SH-SY5Y (cell line): ENCODE data around the gene LCA5.

Experiments
- GATA2 ChIP-seq: IDR thresholded peaks from 2 replicates; pipeline ENCODE4 v1.6.1; 2011; ENCODE audit warnings: mild to moderate bottlenecking, low read depth, low read length
- GATA3 ChIP-seq: IDR thresholded peaks from 2 replicates; pipeline ENCODE4 v1.6.1; 2011; ENCODE audit warnings: low read depth, mild to moderate bottlenecking, low read length, moderate library complexity

GRCh38 chr6:79518842-79519241 is 18.4 kb downstream of the LCA5 start:
- no peak for TF ChIP-seq GATA2
- no peak for TF ChIP-seq GATA3
